Brain microvascular endothelial cell (primary cell): ENCODE results near the gene RNF182.

Experiments
- DNase-seq: peaks from one replicate; pipeline ENCODE4 v3.0.0-alpha.2; 2020
- H3K27ac ChIP-seq: fragments of 250-450 bp; sonication (Bioruptor Pico); 2 replicates; pipeline ENCODE4 v1.5.1; 2020; ENCODE audit warnings: mild to moderate bottlenecking, moderate library complexity
- H3K27me3 ChIP-seq: fragments of 250-450 bp; sonication (Bioruptor Pico); replicated peaks from 2 replicates; pipeline ENCODE4 v1.5.1; 2020; ENCODE audit warnings: mild to moderate bottlenecking
- H3K36me3 ChIP-seq: fragments of 250-450 bp; sonication (Bioruptor Pico); replicated peaks from 2 replicates; pipeline ENCODE4 v1.5.1; 2020; ENCODE audit warnings: mild to moderate bottlenecking
- H3K4me3 ChIP-seq: 2 replicates; pipeline ENCODE4 v1.5.1; 2011; ENCODE audit warnings: low read depth, mild to moderate bottlenecking, control low read depth, low read length, moderate library complexity
- CTCF ChIP-seq: IDR thresholded peaks from 2 replicates; pipeline ENCODE4 v1.5.1; 2011; ENCODE audit warnings: low read depth, mild to moderate bottlenecking, moderate library complexity, low read length, control low read depth, inconsistent platforms; ENCODE audit errors: missing control alignments
- in situ Hi-C: cut with HindIII; loops from 2 replicates; pipeline ENCODE4 v1.10.0; 2017; ENCODE audit warnings: low sequenced_read_pairs, low pct_ligation_motif_present

The RNF182 gene

GRCh38 chr6:14020551-14020950 is 95.8 kb downstream of the RNF182 start:
- Histone ChIP-seq H3K4me3 (no peak overlapping the region), H3K27ac (no peak overlapping the region), H3K36me3 (no peaks in the 10 kb centered on the region), H3K27me3 (no peaks in the 10 kb centered on the region)
- no peak for DNase-seq
- in situ Hi-C loops: no loop called here
- no peak for TF ChIP-seq CTCF

- no peak for TF ChIP-seq CTCF
- no peak for DNase-seq
- Histone ChIP-seq H3K36me3 (no peaks in the 10 kb centered on the region), H3K4me3 (no peak overlapping the region), H3K27me3 (no peaks in the 10 kb centered on the region), H3K27ac (no peak overlapping the region)
- in situ Hi-C loops: no loop called here
These were observed 96.7 kb downstream of the RNF182 start for GRCh38 chr6:14021449-14021848.

GRCh38 chr6:14022673-14023072 is 97.9 kb downstream of the RNF182 start:
- Histone ChIP-seq H3K4me3 (no peak overlapping the region), H3K36me3 (no peaks in the 10 kb centered on the region), H3K27ac (no peak overlapping the region), H3K27me3 (no peaks in the 10 kb centered on the region)
- TF ChIP-seq CTCF: no peak
- no peak for DNase-seq
- in situ Hi-C loops: no loop called here

- H3K27me3 ChIP-seq: no peaks in the 10 kb centered on the region
- no peak overlapping the region for H3K27ac ChIP-seq
- DNase-seq: no peak
- TF ChIP-seq CTCF: no peak
- in situ Hi-C loops: no loop called here
- H3K4me3 ChIP-seq: no peak overlapping the region
- no peaks in the 10 kb centered on the region for H3K36me3 ChIP-seq
These were observed 99.1 kb downstream of the RNF182 start for GRCh38 chr6:14023855-14024254.

GRCh38 chr6:14025160-14025559 is 100.4 kb downstream of the RNF182 start:
- in situ Hi-C loops: no loop called here
- no peak overlapping the region for H3K27ac ChIP-seq
- no peak for TF ChIP-seq CTCF
- no peak overlapping the region for H3K4me3 ChIP-seq
- no peaks in the 10 kb centered on the region for H3K27me3 ChIP-seq
- H3K36me3 ChIP-seq: no peaks in the 10 kb centered on the region
- no peak for DNase-seq

- Histone ChIP-seq H3K36me3 (no peaks in the 10 kb centered on the region), H3K27ac (no peak overlapping the region), H3K27me3 (no peaks in the 10 kb centered on the region), H3K4me3 (no peak overlapping the region)
- in situ Hi-C loops: no loop called here
- no peak for DNase-seq
- TF ChIP-seq CTCF: no peak
These were observed 102.2 kb downstream of the RNF182 start for GRCh38 chr6:14026831-14027539.
